Heart left ventricle (tissue), 13 donors: ENCODE data around the gene GNAI2.

Source experiments
- POLR2A ChIP-seq, 2 donors: fragments of 450-650 bp; IDR thresholded peaks; one replicate each; pipeline ENCODE4 v1.6.1; 2017; ENCODE audit warnings: antibody characterized with exemption in 2 of 2, mild to moderate bottlenecking in 2 of 2, moderate library complexity in 2 of 2
- TF ChIP-seq, protein P1 (sequence below), 12 donors: fragments of 200-600 bp; sonication (generic) in 4 of 12; IDR thresholded peaks; one replicate each; pipeline versions ENCODE4 v1.5.0 to v1.8.0; 2018 to 2022; ENCODE audit warnings: antibody characterized with exemption in 12 of 12, mild to moderate bottlenecking in 5 of 12
- donor health status: ischemic (EF 13 %, LVEDD 7.1; RV severe dilation, severe dysfunction).
- donor health status: DM: no; HTN: yes; CAD: no.
- donor health status: DM: no; HTN: no; CAD: no.
- donor health status: ischemic (EF 25% LVEDD 6.9; RV normal size, moderate dysfunction).
- donor health status: ischemic (EF 25% LVEDD 5.7; RV mildly dilated, moderate dysfunction).
- donor health status: ischemic (EF 35%, LVEDD 5.7; RV mildly dilated, moderate dysfunction).
- donor health status: nonischemic (EF 11% LVEDD 7.7; RV severe dilation, severe dysfunction).
- donor health status: DM: yes; HTN: yes; CAD: no.
- donor health status: PGD.
- donor health status: ischemic (EF 29% LVEDD 5.4; RV normal size, mild dysfunction).
- donor health status: nonischemic (EF 23%, LVEDD 6.1; RV moderate dilation, normal function).

DNA sequence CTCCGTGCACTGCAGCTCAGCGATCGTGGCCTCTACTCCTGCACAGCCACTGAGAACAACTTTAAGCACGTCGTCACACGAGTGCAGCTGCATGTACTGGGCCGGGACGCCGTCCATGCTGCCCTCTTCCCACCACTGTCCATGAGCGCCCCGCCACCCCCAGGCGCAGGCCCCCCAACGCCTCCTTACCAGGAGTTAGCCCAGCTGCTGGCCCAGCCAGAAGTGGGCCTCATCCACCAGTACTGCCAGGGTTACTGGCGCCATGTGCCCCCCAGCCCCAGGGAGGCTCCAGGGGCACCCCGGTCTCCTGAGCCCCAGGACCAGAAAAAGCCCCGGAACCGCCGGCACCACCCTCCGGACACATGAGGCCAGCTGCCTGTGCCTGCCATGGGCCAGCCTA is 48.3 kb upstream of the GNAI2 start:
- TF ChIP-seq, protein P1, sequence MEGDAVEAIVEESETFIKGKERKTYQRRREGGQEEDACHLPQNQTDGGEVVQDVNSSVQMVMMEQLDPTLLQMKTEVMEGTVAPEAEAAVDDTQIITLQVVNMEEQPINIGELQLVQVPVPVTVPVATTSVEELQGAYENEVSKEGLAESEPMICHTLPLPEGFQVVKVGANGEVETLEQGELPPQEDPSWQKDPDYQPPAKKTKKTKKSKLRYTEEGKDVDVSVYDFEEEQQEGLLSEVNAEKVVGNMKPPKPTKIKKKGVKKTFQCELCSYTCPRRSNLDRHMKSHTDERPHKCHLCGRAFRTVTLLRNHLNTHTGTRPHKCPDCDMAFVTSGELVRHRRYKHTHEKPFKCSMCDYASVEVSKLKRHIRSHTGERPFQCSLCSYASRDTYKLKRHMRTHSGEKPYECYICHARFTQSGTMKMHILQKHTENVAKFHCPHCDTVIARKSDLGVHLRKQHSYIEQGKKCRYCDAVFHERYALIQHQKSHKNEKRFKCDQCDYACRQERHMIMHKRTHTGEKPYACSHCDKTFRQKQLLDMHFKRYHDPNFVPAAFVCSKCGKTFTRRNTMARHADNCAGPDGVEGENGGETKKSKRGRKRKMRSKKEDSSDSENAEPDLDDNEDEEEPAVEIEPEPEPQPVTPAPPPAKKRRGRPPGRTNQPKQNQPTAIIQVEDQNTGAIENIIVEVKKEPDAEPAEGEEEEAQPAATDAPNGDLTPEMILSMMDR (IDR thresholded peaks at IDR 0.05), result no peak
- no peak for TF ChIP-seq POLR2A (IDR thresholded peaks at IDR 0.05)
